GM18508 (cell line): ENCODE measurements around the gene NRSN1.

Experiments used
- ATAC-seq: cut with Tn5 transposase; IDR thresholded peaks from one replicate; pipeline ENCODE4 v1.9.1; 2021; ENCODE audit warnings: moderate number of reproducible peaks; ENCODE audit not compliant: insufficient read depth, unreplicated experiment

Gene NRSN1, protein sequence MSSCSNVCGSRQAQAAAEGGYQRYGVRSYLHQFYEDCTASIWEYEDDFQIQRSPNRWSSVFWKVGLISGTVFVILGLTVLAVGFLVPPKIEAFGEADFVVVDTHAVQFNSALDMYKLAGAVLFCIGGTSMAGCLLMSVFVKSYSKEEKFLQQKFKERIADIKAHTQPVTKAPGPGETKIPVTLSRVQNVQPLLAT

DNA sequence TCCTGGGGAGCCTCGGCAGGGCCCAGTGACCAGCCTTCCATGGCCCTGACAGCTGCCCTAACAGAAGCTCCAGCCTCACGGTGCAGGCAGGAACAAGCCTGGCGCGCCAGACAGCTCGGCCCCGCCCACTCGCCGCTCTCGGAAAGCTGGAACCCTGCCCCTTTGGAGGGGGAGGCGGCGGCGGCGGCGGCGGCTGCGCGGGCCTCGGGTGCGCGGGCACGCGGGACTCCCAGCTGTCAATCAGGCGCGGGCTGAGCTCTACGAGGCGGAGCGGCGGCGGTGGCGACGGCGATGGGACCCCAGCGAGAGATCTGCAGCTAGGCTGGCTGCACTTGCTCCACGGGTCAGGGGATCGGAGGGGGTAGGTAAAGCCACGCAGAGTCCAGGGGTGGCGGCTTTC is at the start of gene NRSN1:
TSS of gene NRSN1 (plus strand) at position 236 of the 400 bp plus-strand sequence. CDS start 8,113 bp downstream, outside the sequence.
- ATAC-seq: no peak

DNA sequence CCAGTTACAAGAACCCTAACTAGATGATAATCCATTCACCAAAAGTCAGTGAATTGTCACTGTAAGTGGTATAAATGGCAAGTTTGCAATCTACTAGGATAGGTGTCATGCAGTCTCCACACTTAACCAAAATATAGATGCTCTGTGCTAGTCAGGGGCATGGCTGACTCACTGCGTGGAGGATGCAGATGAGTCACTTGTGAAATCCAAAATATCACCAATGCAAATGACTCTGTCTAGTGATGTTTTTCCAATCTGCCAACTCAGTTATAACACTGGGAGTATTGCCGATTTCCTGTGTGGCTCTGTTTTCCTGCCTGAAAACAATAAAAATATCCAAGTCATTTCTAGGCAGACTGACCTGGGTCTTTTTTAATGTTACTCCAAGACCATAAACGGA is 47.8 kb upstream of the NRSN1 start:
- ATAC-seq: no peak

DNA sequence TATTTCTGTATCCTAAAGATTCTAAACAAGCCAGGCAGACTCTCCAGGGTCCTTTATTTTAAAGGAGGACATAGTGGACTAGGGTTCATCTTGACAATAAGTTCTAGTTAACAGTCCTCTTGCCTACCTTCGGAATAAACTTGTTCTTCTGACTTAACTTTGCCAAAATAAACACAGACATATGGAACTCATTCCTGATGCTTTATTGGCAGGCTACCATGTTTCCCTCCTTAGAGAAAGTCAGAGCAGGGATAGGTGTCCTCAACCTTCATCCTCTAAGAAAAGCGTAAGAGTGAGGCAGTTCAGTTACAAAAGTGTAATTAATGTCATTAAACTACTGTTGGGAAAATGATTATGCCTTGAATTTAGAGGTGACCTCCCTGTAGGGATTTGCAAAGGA is 46.9 kb upstream of the NRSN1 start:
- ATAC-seq: no peak

DNA sequence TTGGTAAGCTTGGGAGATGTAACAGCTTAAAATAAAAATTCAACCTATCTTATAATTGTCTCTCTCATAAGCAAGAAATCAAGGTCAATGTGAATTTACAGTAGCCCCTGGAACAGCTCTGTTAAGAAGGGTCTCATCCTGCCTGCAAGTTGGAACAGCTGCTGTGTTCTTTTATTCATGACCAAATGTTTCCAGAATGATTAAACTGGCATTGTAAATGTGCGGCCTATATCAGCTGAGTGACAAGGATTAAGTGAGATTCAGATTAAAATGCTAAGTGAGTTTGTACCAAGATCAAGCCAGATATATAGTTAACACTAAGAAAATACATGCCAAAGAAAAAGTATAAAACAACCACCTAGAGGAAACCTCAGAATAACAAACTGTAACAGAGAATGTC is 45.3 kb upstream of the NRSN1 start:
- no peak for ATAC-seq

DNA sequence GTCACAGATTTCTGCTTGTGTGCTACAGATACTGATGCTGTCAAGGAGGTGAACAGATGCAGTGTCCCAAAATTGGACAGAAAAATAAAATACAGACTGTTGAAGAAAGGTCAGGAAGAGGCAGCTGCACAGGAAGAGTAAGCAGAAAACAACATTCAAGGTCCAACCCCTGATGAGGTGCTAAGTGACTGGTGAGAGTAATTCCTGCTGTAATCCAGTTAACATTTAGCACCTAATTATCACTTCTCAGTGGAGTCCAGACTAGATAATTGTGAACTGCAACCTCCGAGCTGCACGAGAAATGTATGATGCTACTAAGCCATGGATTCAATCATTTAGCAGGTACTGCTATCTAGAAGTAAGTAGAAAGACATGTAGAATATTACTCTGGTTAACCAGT is 36.3 kb upstream of the NRSN1 start:
- ATAC-seq: no peak

DNA sequence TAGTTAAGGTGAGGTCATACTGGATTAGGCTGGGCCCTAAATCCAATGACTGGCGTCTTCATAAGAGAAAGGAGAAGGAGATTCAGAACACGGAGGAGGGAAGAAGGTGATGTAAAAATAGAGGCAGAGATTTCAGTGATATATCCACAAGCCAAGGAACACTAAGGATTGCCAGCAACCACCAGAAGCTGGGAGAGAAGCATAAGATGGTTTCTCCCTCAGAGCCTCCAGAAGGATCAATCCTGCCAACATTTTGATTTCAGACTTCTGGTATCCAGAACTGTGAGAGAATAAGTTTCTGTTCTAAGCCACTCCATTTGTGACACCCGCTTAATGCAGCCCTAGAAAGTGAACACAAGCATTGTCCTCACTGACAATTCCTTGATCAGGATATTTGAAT is 33.6 kb upstream of the NRSN1 start:
- no peak for ATAC-seq

DNA sequence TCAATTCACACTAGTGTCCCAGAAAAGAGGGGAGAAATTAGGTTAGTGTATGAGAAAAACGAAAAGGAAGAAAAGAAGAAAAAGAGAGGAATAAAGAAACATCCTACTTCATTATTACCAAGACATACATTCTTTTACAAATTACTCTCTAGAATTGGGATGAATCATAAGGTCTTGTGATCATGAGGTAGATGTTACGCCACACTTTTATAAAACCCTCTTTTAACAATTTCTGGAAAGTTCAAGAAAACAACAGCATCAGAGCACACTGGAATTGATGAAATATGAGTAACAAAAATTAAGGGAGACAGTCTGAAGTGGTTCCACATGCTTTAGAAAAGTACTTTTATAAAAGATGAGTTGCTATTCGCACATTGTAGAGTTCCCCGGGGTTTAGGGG is 32.6 kb upstream of the NRSN1 start:
- no peak for ATAC-seq

DNA sequence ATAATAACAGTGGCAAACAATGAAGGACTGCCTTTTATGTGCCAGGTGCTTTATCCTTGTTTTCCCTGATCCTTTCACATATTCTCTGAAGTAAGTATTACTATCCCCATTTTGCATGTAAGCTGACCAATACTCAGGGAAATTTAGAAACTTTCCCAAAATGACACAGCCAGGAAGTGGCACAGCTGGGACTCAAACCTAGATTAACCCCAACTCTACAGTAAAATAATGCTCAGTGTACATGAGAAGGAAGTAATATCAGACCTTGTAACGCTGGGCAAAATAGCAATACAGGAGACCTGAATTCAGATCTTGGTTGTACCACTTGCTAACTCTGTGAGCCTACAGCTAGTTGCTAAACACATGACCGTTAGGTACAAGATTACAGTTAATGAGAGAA is 26.8 kb upstream of the NRSN1 start:
- peak; percentile 70 for ATAC-seq

DNA sequence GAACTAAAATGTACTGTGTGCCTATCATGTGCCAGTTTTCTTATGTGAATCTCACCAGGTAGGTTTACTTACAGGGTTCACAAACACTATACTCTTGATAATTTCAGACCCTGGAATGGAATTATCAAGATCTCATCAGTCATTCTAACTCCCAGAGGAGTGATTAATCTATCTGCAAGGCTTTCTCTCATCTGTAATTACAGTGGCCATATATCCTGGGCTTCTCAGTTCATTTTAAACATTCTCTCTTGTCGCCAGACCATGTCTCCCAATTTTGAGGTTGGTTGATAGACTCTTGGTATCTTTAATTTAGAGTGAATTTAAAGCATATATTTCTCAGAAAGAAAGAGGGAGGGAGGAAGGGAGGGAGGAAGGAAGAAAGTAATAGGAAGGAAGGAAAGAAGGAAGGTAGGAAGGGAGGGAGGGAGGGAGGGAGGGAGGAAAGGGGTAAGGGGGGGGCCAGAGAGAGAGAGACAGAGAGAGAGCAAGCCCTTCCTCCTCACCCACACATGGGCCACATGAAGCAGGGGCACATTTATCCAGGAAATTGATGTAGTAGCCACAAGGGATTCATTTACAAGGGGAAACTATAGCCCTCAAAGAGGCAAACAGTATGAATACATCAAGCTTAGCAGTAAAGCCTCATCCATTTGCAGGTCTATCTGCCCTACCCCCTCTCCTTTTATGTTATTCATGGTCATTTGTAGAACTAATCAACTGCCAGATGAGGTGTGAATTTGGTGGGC is 25.8 kb upstream of the NRSN1 start:
- no peak for ATAC-seq

DNA sequence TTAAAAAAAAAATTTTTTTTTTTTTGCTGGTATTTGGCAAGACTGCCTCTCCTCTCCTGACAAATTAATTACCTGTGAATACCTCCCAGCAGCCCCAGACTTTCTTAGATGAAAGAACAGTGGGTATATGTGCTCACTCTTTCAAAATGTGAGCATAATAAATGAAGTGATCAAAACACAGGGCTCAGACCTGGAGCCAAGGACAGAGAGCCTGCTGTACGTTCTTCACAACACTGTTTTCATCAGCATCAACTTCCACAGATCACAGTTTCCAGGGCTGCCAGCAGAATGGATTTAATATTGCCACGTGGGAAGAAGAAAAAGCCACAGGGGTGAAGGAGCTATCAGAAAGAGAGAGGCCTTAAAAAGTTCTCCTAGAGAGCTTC is 25.3 kb upstream of the NRSN1 start:
- ATAC-seq: no peak

DNA sequence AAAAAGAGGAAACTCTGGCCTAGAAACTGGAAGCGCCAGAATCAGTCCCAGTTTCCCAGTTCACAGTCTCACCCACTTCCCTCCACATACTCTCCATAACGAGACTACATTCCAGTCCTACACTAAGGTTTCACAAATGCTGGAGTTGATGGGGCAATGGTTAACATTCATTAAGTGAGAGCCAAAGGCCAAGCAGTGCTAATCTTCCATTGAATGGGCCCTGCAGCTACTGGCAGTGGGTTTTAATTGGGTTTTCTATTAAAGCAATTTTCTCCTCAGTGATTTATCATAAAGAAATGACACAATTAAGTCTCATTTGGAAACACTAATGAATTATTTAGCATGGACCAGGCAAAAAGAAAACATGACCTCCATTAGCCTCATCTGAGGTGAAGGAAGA is 20.8 kb upstream of the NRSN1 start:
- no peak for ATAC-seq

DNA sequence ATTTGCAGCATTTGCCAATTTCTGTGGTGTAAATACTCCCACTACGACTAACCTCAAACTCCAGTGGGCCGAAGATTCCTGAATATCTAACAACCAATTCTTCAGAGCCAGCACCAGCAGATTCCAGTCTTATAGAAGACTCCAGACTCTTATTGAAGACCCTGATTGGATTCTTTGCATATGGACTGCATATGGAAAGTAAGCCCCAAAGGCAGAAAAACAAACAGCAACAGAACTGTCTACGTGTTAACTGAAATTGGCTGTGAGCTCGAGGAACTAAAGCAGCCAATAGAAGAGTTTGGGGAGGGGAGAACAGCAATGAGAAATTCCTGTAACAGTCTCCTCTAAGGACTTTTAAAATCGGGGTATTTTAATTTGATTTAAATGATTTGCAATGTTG is 19.7 kb upstream of the NRSN1 start:
- ATAC-seq: no peak

DNA sequence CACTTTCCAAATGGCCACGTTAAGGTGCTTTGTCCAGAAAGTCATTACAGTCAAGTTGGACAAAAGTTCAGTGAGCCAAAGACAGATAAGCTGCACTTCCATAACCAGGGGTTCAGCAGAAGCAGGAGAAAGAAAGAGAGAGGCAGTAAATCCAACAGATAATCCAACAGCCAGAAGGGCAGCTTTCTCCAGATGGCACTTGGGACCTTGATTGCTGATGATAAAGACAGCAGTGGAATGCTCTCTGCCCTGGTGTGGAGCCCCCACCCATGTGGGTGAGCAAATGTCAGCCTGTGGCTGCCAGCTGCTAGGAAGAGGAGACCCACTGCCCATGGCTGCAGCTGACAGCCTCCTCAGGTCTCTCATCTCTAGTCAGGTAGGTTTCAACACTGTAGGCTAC is 18.7 kb upstream of the NRSN1 start:
- ATAC-seq: no peak

DNA sequence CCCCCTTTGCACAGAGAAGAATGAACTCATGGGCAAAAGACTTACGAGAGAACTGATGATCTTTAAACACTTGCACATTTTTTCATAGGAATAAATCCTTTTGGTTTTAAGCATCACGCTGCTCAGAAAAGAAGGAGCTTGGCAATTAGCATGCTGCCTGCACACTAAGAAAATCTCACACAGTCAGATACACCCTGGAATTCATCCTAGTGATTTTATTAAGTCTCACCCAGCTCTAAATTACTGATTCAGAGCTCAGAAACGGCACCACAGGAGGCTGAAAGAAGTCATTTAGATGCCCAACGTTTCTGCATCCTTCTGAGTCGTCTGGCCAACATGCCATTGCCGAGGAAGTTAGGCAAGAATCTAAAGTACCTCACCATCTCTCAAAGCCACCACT is 18.0 kb upstream of the NRSN1 start:
- ATAC-seq: no peak

DNA sequence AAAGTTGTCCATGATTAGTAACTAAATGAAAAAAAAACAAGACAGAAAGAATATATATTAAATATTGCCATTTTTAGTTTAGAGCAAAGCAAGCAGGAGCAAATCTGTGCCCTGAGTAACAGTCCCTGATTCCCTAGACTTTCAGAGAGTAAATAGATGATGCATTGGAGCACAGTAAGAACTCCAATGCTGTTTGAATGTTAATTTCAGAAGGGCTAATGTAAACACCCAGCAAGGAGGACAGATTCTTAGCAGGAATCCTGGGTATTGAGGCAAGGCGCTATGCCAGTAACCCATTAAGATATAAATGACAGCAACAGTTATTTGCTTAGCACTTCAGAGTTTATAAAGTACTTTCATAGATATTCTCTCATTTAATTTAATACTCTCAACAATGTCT is 15.6 kb upstream of the NRSN1 start:
- ATAC-seq: no peak

DNA sequence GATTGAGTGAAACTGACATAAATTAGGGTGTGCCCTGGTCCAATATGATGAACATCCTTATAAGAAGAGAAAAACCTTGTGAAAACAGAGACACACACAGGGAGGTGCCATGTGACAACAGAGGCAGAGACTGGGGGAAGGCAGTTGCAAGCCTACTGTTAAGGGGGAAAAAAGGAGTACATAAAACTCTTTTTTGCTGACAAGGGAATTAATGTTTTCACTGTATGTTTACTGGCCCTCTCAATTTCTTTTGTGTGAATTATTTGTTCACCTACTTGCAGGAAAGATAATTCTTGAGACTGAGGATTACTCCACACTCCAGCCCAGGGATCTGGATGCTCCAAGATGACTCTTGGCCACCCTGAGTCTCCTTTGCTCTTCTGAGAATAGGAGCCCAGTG is 12.1 kb upstream of the NRSN1 start:
- no peak for ATAC-seq

DNA sequence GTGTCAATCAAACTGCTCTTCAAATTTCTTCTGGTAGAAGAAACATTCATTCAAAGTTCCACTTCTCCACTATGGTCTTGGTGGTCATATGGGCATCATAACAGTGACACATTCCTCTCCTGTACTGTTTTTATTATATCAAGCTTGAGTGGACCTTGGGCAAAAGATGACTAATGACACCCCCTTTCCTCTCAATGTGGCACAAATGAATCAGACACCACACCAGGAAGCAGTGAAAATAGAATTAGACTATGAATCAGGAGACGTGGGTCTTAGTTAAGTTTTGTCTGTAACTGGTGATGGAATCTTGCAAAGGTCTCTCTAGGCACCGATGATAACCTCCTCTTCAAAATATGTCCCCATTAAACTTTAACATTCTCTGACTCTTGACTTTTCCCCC is 9.0 kb upstream of the NRSN1 start:
- ATAC-seq: no peak

DNA sequence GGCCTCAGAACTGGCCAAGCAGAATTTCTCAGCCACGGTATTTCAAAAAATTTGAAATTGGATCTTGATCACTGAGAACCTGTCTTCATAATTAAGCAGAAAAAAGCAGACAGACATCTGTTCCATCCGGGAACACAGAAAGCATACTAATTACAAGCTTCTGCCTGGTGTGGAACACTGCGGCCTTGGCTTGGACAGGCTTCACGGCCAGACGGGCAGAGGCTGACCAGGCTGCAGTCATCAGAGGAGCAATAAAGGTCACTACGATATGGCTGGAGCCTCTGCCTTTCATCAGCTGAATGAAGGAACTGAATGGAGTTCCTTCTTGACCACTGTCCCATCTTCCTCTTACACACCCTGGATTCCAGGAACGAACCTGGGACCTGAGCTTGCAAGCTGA is 3.9 kb upstream of the NRSN1 start:
- no peak for ATAC-seq

DNA sequence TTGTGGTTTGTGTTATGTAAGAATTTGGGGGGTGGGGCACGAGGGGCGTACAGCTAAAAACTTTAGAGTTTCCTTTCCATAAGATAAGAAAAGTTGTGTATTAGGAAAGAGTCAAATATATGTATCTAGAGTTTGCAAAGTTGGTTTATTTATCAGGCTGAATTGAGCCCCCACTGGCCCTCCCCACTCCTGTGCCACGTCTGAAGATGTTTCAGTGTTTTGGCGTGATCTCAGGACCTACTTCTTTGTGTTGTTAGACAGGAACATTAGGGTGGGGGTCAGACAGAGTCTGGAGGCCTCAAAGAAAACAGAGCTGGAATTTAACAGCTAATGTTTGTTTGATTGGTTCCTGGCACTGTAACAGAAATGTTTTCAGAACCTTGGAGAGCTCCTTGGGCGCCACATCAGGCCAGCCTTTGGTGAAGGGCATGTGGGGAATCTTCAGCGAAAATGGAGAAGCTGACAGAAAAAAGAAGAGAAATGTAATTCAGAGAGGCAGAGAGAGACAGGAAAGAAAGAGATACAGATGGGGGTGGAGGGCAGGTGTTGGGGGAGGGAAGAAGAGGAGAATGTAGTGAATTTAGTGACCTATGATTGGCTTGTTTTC is 674 bp downstream of the NRSN1 start:
- ATAC-seq: no peak

DNA sequence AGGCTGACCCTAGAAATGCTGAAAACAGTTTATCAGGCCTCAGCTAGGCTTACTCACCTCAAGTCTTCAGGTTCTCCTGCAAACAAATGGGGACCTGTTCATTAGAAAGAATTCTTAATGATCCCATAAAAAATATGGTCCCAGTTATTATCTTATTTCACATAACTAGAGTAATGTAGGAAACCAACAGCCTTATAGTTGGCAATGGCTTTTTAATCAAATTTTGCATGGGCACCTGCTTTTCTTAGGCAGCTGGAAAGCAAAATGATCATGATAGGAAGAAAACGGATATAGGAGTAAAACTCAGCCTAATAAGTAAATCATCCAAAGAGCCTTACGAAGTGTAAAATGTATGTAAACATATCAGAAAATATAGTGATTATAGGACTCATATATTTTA is 1.3 kb downstream of the NRSN1 start:
- no peak for ATAC-seq

DNA sequence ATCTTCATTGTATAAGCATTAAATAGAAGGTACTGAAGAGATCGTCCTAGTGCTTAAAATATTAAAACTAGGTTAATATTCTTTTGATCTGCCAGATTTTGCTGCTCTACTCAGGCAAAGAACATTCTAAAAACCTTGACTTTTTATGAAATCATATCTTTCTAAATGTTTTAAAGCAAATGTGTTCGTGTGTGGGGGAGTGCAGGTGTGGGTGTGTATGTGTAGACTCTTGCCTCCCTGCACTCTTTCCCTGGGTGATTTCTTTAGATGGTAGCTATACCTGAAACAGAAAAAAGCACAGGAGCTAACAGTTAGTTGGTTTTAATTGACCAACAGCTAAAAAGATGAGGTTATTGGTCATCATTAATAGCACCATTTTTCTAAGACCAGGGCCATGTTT is 5.7 kb downstream of the NRSN1 start:
- ATAC-seq: no peak

DNA sequence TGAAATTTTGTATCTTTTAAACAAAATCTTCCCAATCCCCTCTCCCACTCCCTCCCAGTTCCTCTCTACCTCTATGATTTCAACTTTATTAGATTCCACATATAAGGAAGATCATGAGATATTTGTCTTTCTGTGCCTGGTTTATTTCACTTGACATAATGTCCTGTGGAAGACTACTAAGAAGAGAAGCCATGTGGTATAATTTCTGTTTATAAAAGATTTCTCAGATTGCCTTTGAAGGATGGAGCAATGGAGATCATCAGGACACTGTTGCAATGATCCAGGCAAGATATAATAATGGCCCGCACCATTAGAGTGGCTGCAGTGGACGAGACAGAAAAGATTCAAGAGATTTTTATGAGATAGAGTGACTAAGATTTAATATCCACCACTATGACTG is 13.1 kb downstream of the NRSN1 start:
- ATAC-seq: no peak
